ENCODE measurements around the gene SRRM4.
A peak's percentile ranks its signal among the peaks of the same experiment; 100 is the strongest.

DNA sequence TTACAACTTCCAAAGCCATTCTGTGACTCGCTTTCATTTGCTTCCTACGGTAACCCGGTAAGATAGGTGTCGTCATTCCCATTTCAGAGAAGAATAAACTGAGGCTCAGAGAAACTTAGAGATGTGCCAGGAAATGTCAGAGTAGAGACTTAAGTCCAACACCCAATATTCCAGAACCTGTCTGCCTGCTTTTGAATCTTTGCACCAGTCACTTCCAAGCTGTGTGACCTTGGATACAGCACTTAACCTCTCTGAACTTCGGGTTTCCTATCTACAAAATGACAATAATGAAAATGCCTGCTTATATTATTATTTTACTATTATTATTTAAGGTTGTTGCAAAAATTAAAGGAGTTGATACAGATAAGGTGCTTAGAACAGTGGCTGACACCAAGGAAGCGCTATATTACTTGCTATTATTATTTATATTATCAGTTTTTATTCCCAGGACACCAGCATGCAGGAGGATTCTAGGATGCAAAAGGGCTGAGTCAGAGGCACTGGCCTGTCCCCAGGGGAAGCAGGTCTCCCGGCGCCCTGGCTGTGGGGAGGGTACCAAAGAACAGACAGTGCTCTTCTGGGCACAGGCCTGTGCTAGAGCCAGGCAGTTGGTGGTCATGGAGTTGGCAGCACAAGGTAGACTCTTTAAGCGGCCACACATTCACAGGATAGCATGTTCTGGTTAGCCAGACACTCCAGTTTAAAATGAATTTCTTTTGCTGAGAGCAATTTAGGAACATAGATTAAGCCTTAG, 202.8 kb downstream of the SRRM4 start:
- TF ChIP-seq, protein P1, sequence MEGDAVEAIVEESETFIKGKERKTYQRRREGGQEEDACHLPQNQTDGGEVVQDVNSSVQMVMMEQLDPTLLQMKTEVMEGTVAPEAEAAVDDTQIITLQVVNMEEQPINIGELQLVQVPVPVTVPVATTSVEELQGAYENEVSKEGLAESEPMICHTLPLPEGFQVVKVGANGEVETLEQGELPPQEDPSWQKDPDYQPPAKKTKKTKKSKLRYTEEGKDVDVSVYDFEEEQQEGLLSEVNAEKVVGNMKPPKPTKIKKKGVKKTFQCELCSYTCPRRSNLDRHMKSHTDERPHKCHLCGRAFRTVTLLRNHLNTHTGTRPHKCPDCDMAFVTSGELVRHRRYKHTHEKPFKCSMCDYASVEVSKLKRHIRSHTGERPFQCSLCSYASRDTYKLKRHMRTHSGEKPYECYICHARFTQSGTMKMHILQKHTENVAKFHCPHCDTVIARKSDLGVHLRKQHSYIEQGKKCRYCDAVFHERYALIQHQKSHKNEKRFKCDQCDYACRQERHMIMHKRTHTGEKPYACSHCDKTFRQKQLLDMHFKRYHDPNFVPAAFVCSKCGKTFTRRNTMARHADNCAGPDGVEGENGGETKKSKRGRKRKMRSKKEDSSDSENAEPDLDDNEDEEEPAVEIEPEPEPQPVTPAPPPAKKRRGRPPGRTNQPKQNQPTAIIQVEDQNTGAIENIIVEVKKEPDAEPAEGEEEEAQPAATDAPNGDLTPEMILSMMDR (IDR thresholded peaks at IDR 0.05 in 4 of 5, conservative IDR thresholded peaks at IDR 0.05 in 1 of 5), result no peak
- TF ChIP-seq POLR2A (IDR thresholded peaks at IDR 0.05), result peak in 1 of 2 donors; percentile 40
